Stimulated activated CD4-positive, alpha-beta T cell treated with anti-CD3 and anti-CD28 coated beads, Interleukin-1b, Interleukin-23, amount 100 ng/mL, for 4 hours (primary cell): Measurements from ENCODE around the gene FAM234B.
"Not testable (repeated sequence)": the region's sequence is repeated elsewhere in the genome, so short reads cannot be mapped to it uniquely, and the experiment has no call there.

Source experiments
- DNase-seq, 2 donors: peaks; one replicate each; pipeline ENCODE4 v3.0.0-alpha.2; 2020; ENCODE audit warnings: low read depth in 2 of 2

Gene FAM234B

DNA sequence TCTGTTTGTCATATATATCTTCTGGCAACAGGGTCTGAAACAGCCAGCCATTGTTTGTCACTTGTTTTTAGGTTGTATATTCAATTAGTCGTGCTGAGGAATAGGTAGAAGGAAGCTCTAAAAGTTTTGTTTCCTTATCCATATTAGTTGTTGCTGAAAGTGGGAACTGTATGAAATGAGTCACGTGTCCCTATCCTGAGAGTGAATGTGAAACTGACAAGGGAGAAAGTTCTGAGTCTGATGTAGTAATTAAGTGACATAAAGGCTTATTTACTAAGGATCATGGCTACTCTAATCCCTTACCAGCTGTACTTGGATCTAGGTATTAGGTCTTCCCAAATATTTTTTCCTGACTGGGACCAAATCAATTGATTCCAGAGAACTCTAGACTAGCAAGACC lies 16.4 kb downstream of the FAM234B start:
- no peak for DNase-seq

DNA sequence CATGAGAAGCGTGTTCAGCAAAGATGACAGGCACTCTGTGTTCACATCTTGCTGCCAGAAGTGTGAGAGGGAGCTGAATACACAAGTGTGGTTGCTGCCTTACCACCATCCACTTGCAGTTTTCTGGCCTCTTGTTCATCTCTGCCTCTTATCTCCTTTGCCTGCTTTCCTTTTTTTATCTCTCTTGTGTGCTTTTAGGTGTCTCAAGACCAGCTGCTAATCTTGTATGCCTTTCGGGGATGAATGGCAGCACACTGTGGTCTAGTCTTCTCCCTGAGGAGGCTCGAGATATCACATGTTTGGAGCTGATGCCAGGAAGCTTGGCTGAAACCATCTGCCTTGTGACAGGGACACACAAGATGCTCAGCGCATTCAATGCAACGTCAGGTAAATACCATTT lies 17.2 kb downstream of the FAM234B start:
- DNase-seq, result no peak

DNA sequence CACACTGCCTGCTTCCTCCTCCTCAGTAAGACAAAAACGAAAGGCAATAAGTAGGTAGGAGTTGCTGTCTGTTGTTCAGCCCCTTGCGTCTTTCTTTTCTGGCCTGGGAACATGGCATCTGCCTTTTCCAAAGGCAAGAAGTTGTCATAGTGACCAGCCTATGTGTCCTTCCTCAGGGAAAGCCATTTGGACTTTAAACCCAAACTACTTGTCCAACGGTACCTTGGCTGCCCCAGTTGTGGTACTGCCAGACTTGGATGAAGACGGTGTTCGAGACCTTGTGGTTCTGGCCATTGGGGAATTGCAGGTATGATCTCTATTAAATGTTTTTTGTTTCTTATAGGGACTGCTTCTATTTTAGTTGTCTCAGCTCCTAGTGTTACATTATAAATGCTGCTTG lies 18.5 kb downstream of the FAM234B start:
- no peak for DNase-seq

DNA sequence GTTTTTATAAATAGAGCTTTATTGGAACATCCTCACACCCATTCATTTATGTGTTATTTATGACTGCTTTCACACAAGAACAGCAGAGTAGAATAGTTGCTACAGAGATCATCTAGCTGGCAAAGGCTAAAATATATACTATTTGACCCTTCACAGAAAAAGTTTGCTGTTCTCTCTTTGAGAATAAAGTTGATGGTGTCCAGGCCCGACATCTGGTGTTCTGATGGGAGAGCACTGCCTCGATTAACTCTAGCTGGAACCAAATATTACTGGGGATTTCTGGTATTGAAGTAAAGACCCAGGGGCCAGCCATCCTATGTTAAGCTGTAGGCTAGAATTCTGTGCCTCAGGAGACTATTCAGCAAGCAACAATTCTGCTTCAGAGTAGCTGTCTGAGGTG lies 21.8 kb downstream of the FAM234B start:
- no peak for DNase-seq

DNA sequence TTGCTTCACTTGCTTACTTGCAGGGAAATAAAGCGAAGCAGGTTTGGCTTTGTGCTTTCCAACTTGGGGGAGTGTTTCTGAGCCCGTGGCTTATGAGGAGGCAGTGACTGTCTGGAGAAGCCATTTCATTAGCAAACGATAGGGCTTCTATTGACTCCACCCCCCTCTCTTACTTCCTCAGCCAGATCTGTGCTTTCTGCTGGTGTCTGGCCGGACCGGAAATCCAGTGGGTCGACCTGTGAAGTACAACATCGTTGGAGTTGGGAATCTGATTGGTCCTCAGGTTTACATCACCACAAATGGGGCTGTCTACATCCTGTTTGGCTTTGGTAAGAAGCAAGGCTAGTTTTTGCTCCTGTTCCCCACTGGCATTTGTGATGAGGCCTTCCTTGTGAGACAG lies 22.3 kb downstream of the FAM234B start:
- DNase-seq, result no peak

DNA sequence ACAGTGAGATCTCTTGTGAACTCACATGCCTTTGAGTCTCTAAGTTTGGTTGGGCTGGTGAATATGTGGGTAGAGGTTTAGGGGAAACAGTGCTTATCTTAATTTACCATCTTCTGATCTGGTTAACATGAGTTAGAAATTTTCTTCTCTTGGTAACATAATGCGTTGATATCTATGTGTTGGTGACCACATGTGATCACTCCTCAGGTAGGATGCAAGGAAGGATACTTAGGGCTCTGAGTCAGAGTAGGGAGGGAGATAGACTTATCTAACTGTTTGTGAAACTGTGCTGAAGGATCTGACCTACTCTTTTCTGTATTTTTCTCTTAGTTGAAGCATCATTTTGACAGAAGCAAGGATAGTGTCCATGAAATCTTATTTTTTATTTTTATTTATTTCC lies 23.1 kb downstream of the FAM234B start:
- no peak for DNase-seq

DNA sequence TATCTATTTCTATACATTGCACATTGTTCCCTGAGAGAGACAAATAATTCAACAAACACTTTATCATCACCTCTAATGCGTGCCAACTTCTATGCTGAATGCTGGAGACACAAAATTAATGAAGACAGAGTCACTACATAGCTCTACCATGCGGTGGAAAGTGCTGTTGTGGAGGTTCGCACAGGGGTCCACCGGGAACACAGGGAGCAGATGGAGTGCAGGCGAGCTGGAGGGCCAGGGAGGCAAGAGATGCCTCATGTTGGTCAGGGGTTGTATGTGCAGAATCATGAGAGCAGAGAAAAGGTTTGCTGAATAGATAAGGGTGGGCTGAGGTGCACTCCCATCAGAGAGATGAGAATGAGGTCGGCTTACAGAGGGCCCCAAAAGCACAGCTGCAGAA lies 25.2 kb downstream of the FAM234B start:
- no peak for DNase-seq

GRCh38 chr12:13071305-13072280 lies 27.4 kb downstream of the FAM234B start:
- no peak for DNase-seq

DNA sequence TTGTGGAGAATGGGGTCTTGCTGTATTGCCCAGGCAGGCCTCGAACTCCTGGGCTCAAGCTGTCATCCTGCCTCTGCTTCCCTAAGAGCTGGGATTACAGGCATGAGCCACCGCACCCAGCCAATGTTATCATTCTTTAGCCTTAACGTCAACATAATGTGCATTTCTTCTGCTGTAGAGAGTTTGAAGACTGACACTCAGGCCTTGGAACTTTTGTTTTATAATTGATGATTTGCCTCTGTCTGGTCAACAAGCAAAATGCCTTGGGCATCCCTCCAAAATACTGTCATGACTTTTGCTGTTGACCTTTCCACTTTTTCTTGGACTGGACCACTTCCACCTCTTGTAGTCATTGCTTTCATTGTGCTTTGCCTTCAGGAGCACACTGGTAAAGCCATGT lies 29.0 kb downstream of the FAM234B start:
- no peak for DNase-seq

DNA sequence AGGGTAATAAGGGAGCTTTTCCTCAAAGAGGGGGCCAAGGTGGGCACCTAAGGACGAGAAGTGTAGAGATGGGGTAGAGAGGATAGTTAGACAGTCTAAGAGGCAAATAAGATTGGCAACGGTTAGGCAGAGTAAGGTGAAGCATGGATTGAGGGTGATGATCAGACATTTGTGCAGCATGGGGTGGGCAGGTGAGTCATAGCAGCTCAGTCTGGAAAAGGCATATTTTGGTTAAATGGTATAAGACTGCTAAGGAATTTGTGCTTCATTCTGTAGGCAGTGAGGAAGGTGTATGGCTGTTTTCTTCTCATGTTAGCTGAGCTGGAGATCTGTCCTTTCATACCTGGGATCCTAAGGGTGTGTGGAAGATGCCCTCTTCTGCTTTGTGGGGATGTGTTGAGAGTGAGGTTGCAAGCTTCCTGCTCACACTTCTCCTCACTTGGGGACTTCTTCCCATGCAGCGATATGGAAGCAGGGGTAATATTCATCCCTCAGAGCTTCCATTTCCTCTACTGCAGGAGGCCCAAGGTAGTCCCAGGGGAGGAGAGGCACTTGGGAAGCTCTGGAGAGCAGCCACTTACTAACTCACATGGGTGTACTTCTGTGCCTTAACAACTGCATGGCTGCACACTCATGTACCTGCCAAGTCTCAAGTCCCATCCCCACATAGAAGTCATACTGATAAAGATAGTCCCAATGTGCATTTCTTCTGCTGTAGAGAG lies 30.4 kb downstream of the FAM234B start:
- no peak for DNase-seq

DNA sequence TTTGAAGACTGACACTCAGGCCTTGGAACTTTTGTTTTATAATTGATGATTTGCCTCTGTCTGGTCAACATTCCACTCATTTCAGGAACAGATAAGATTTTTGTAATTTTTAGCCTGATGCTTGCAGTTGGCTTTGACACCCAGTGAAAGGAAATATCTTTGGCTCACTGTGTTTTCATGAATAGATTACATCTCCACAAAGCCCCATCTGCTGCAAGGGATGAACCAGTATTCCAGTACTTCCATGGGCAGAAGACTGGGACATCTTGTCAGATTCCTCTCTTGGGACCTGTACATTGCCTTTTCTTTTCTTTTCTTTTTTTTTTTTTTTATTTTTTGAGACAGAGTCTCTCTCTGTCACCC lies 30.9 kb downstream of the FAM234B start:
- DNase-seq, result no peak

DNA sequence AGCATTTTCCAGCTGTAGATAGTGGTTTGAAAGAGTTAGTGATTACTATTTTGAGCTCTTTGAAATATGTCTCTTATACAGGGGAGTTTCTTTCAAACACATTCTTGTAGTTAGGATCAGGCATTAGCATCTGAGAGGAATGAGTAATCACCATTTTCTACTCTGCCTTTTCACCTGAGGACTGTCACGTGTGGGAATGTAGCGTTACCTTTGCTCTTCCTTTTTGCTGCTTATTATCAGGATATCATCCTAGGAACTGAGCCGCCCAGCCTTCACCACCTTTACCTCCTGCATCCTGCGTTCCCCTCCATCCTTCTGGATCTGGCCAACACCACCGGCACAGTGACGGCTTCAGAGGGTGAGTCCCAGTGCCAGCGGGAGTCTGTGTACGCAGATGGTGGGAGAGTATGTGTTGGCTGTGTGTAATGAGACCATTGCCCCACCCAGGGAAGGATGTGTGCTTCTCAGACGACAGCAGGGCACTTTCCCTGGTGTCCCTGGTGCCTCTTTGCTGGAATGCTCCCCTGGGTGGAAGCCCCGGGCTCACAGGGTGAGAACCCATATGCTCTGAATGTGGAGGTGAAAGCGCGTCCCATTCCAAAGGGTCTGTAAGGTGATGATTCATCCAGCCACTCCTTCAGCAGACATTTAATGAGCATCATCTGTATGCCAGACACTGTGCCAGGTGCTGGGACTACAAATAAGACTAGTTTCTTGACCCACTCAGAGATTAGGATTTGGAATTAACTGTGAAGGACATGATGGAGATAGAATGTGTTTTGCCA lies 31.8 kb downstream of the FAM234B start:
- DNase-seq, result no peak

DNA sequence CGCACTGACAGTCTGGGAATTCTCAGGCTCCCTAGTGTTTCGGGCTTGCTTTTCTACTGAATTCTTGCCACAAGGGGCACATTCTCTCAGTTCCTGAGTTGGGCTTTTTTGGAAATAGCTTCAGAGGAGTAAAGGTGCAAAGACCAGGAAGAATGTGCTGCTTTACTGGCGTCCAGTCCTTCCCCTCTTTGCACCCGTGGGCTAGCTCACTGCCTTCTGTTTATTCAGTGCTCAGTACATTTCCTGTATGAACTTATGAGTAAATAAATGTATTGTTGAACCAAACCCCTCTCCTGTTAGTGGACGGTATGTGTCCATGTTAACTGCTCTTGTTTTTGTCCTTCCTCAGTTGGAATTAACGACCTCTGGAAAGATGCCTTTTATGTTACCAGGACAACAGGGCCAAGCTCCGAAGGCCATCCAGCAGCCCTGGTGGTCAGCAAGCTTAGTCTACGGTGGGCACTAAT lies 35.3 kb downstream of the FAM234B start:
- DNase-seq, result no peak

DNA sequence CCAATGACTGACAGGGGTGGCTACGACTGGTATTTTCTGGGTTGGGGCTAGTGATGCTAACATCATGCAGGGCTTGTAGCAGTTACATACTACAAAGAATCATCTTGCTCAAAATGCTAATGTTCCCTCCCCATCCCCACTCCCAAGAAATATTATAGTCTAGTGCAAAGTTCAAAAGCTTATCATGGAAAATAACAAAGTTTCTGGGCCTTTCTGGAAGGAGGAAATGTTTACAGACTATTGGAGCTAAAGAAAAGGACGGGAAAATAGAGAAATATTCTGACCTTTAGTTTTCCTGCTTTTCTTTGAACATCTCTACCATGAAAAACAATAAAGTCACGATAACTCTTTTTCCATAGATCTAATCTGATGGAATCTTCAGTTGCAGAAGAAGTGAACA lies 36.1 kb downstream of the FAM234B start:
- no peak for DNase-seq

DNA sequence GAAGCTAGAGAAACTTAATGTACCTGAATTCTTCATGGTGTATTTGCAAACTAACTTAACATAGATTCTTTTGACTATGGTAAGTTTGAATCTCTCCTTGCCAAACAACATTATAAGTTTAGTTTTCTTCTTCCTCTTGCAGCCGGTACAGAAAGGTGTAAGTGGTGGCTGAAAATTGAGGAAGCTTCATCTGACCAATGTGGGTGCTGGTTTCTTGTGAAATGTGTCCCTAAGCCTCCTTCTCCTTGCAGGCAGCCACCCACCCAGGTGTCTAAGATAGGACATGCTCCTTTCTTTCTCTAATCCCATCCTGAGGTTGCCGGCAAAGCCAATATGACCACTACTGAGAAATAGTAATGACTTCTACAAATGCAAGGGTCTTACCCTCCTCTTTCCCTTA lies 38.7 kb downstream of the FAM234B start:
- no peak for DNase-seq

- not testable (repeated sequence) for DNase-seq
These were observed 39.5 kb downstream of the FAM234B start for GRCh38 chr12:13083638-13084037.

GRCh38 chr12:13084898-13085640 lies 40.9 kb downstream of the FAM234B start:
- no peak for DNase-seq

GRCh38 chr12:13085968-13086686 lies 41.9 kb downstream of the FAM234B start:
- no peak for DNase-seq

DNA sequence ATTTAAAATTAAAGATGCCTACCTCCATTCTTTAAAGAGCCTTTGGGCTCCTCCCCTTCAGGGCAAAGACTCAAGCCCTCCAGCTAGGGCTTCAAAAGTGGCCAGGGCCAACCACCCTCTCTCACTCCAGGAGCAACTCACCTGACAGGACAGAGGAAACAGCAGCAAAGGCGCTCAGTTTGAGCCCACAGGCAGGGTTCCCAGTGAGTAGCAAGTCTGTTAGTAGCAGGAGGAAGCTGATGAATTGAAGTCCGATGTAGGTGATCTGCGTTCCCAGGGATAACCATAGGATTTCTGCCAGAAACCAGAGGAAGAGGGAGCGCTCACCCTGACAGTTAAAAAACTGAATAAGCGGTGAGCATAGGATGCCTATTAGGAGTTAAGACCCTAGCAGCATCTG lies 43.6 kb downstream of the FAM234B start:
- no peak for DNase-seq

DNA sequence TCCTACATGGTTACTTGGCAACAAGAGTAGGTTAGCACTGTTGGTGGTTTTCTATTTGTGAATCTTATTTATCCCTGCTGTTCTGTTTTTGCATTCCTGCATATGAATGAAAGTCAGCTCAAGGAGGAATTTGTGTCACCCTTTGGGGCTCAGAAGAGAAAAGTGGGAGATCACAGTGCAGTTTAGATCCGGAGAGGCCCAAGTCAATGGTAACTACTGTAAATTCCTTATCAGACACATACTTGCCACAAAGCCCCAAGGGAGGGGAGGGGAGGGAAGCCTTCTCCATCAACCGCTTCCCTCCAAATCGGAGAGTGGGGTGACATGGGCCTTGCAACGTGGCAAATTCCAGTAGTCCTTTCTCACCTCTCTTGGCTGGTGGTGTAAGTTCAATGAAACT lies 44.3 kb downstream of the FAM234B start:
- no peak for DNase-seq

- no peak for DNase-seq
These were observed 45.9 kb downstream of the FAM234B start for GRCh38 chr12:13090054-13090453.
